Left hindlimb (tissue), 1 donor: ENCODE measurements around the gene PDS5B.
"Not testable (repeated sequence)": the region's sequence is repeated elsewhere in the genome, so short reads cannot be mapped to it uniquely, and the experiment has no call there.

Experiments
- DNase-seq: peaks from one replicate; pipeline ENCODE4 v3.0.0-alpha.2; 2018

PDS5B gene

DNA sequence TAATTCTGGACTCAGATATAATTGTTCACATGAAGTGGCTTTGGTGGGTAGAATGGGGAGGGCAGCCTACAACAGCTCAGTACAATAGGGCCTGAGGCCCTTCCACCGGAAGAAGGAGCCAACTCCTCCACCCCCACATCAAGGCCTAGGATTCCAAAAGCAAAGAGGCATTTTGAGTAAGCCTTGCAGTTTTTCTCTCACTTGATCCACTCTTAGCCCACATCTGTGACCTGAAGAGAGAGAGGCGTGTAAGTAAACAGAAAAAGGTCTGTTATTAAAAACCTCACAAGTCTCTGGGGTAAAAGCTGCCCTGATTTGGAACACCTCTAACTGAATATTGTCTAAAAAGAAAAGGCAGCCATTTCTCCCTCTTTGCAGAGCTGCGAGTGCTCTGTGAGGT, 215.9 kb downstream of the PDS5B start:
- no peak for DNase-seq

DNA sequence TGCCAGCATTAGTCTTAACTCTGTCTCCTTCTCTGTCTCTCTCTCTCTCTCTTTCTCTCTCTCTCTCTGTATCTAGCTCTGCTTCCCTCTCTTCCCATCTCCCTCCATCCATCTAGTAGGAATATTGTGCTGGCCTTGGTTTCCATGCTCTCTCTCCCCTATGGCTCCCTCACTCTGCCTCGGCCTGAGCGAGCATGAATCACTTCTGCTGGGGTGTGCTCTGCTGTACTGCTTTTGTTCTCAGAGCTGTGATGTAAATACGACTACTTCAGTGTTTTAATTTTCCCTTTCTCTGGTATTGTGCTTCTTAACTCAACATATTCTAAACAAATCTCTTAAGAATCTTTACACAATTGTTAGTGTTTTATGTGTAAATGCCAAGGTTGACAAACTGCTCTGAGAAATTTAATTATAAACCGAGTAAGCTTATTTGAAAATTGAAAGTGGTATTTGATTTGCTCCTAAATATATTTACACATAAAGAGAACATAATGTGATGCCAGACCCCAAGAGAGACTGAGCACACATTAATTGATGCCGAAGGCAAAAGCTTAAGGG, 218.5 kb downstream of the PDS5B start:
- no peak for DNase-seq

DNA sequence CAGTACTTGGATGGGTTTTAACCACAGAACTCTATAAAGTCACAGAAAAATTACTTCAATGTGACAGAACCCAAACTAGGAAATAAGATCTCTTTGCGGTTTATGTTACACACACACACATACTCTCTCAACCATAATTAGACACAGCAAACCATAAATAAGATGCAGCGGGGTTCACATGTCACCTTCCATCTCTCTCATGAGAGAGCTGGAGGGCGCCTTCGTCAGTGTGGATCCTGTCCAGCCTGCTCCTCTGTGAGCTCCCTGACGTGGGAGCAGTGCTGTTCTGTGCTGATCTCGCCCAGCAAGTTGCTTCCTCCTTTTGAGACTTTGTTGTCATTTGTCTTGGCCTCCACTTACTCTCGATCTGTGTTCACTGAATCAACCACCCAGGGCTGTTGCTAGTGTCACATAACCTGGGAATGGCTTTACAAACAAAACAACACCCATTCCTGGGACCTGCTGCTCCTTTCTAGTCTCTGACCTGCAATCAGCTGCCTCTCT, 225.1 kb downstream of the PDS5B start:
- DNase-seq, result peak; percentile 41

DNA sequence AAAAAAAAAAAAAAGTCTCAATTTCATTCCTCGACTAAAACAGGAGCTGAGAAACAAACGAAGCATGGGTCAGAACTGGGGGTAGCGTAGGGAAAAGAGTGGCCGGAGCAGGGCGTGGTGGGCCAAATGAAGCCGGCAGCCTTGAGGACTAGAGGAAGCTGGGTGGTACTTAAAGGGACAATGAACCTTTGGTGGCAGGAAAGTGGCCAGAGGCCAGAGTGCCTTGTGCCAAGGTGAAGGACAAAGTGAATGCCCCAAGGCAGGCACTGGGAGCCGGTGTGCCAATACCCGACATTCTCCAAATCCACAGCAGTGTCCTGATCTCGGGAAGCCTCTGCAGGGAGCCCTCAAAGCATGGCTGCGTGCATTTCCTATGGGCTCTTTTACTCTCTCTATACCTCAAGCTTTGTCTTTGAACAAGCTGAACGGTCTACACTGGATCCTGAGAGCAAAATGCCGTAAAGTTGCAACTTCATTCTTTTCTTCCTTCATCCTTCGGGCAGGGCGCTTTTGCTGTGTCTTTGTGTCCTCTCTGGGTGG, 235.0 kb downstream of the PDS5B start:
- DNase-seq, result no peak

DNA sequence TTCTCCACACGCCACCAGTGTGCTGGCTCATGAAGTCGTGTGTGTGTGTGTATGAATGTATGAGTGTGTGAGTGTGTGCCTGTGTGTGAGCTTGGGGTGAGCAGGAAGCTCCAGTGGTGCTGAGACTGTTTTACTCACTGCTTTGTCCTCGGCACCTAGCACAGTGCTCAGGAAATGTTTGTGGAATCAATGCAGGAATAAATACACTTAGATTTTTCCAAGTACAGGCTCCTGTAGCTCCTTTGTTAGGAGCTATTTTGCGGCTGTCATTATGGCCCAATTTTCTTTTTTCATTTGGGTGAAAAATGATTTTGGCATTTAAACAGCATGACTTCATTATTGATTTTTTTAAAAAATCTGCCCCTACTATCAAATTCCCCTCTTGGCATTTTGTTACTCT, 236.5 kb downstream of the PDS5B start:
- DNase-seq, result no peak

DNA sequence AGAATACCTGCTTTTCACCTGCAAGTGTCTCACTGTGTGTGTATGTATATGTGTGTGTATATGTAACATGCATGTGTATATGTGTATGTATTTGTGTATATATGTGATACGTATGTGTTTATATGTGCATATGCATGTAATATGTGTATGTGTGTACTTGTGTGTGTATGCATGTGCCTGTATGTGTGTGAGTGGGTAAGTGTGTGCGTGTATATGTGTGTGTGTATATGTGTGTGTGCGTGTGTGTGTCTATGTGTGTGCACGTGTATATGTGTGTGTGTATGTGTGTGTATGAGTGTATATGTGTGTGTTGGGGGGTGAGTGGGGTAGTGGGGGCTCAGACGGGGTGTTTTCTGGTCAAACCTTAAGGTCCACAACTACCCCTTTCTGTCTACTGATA, 237.3 kb downstream of the PDS5B start:
- no peak for DNase-seq

DNA sequence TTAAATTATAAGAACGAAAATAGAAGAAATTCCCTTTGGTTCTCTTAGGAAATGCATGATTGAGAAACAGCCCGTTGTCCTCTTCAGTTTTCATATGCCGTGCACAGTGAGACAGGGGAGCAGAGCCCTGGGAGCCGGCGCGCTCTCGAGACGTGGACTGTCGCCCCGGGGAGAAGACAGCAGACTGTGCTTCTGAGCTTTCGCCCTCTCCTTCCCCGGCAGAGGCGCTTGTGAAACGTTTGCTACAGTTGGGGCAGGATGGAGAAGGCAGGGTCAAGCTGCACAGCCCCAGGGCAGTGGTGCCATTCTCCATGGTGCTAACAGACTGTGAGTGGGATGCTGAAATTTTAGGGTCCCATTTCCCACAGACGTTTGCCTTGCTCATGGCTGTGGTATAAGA, 237.8 kb downstream of the PDS5B start:
- no peak for DNase-seq

DNA sequence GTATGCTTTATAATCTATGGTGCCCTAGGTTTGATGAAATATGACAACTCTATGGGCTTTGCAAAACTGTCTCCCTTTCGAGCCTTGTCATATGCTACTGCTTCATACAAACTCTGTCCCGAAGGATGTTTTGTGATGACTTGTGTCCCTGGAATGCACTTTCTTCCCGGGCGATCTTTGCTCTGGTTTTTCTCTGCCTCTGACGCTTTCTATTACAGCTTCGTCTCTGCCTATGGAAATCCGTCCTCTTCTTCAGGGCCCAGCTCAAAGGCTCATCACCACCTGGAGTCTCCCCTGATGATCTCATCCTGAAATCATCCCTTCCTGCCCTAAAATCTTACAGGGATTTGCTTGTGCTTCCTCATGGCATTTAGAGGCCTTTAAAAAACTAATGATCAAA, 238.4 kb downstream of the PDS5B start:
- DNase-seq, result no peak

DNA sequence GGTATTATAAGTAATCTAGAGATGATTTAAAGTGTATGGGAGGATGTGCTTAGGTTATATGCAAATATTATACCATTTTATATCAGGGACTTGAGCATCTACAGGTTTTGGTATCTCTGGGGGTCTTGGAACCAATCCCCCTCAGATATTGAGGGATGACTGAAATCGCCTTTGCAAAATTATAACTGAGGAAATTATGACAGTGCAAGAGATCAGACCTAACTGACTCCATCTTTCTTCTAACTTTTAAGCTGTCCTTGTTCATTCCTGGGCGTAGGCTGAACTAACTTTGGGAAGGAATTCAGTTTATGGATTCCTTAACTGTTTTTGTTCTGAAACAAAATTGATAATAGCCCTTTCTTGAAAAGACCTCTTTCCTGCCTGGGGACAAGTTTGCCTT, 239.2 kb downstream of the PDS5B start:
- DNase-seq, result no peak

DNA sequence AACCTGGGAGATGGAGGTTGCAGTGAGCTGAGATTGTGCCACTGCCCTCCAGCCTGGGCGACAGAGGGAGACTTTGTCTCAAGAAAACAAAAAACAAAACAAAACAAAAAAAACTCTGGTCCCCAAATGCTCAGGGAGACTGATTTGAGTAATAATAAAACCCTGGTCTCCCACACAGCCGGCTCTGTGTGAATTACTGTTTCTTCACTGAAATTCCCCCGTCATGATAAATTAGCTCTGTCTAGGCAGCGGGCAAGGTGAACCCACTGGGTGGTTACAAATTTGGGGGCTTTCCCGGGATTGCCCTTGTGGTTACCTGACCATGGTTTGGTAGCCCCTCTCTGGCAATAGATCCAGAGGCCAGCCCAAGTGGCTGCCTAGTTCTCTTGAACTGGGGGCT, 240.1 kb downstream of the PDS5B start:
- DNase-seq, result not testable (repeated sequence)
